SK-N-SH treated with all-trans-retinoic acid at 6 μM for 48 hours (cell line): ENCODE data around the gene TMEM82.

ENCODE experiments used
- ARNTL ChIP-seq: fragments of 450-650 bp; formaldehyde crosslinking; IDR thresholded peaks from 2 replicates; pipeline ENCODE4 v1.5.0; 2020; ENCODE audit warnings: low read depth, mild to moderate bottlenecking, moderate library complexity, borderline replicate concordance
- BACH2 ChIP-seq: fragments of 250-450 bp; sonication (Bioruptor Pico); IDR thresholded peaks from 2 replicates; pipeline ENCODE4 v1.9.0; 2021; ENCODE audit warnings: mild to moderate bottlenecking, borderline replicate concordance
- OSR1 ChIP-seq: fragments of 250-450 bp; sonication (Bioruptor Pico); IDR thresholded peaks from 2 replicates; pipeline ENCODE4 v1.8.0; 2022; ENCODE audit warnings: moderate library complexity, mild to moderate bottlenecking, inconsistent platforms
- RARB ChIP-seq: fragments of 250-450 bp; sonication (Bioruptor Pico); IDR thresholded peaks from 2 replicates; pipeline ENCODE4 v1.8.0; 2021; ENCODE audit warnings: mild to moderate bottlenecking, moderate library complexity
- TOX ChIP-seq: fragments of 250-450 bp; sonication (Bioruptor Pico); IDR thresholded peaks from 2 replicates; pipeline ENCODE4 v1.8.0; 2021; ENCODE audit warnings: mild to moderate bottlenecking, moderate library complexity, borderline replicate concordance
- ZC3H10 ChIP-seq: fragments of 250-450 bp; sonication (Bioruptor Pico); IDR thresholded peaks from 2 replicates; pipeline ENCODE4 v1.5.1; 2021; ENCODE audit warnings: mild to moderate bottlenecking, moderate library complexity
- ZFP3 ChIP-seq: fragments of 250-450 bp; sonication (Bioruptor Pico); IDR thresholded peaks from 2 replicates; pipeline ENCODE4 v1.5.0; 2020; ENCODE audit warnings: mild to moderate bottlenecking, moderate library complexity
- ZNF8 ChIP-seq: fragments of 450-650 bp; formaldehyde crosslinking; IDR thresholded peaks from 2 replicates; pipeline ENCODE4 v1.5.0; 2020; ENCODE audit warnings: mild to moderate bottlenecking, moderate library complexity
- TF ChIP-seq, protein P1 (sequence below): fragments of 250-450 bp; sonication (Bioruptor Pico); IDR thresholded peaks from 2 replicates; pipeline ENCODE4 v1.5.1; 2020; ENCODE audit warnings: low read depth, mild to moderate bottlenecking, moderate library complexity
- TF ChIP-seq, protein P2 (sequence below): fragments of 250-450 bp; sonication (Bioruptor Pico); IDR thresholded peaks from 2 replicates; pipeline ENCODE4 v1.5.1; 2021; ENCODE audit warnings: mild to moderate bottlenecking, moderate library complexity
- TF ChIP-seq, protein P3 (sequence below): fragments of 250-450 bp; sonication (Bioruptor Pico); IDR thresholded peaks from 2 replicates; pipeline ENCODE4 v1.8.0; 2020; ENCODE audit warnings: mild to moderate bottlenecking, moderate library complexity, borderline replicate concordance

DNA sequence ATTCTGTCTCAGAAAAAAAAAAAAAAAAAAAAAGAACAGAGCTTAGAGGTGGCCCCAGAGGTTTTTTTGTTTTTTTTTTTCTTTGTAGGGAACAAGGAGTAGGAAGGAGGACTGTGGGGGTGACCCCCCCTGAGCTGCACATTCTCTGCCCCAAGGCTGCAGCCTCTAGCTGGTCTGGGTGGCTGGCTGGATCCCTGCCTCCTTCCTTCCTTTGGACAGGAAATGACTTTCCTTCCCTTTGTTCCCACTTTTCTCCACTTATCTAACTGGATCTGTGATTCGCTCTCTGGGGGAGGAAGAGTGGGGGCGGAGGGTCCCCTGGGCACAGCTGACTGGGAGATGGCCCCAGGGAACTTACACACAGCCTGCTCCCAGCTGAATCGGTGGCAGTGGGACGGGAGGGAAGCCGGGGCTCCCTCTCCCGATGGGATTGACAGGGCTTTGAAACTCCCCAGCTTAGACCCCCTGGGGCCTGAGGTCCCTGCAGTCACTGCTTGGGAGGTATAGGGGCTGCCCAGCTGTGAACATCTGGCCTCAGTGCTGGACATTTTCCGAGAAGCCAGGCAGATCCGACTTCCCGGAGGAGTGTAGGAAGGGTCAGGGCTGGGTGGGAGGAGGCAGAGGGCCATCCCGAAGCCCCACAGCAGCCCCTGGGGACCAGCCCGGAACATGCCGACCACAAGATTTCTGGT lies 18.4 kb downstream of the TMEM82 start:
- TF ChIP-seq ZFP3 (CRISPR knock-in tag) = no peak
- TF ChIP-seq, protein P1, sequence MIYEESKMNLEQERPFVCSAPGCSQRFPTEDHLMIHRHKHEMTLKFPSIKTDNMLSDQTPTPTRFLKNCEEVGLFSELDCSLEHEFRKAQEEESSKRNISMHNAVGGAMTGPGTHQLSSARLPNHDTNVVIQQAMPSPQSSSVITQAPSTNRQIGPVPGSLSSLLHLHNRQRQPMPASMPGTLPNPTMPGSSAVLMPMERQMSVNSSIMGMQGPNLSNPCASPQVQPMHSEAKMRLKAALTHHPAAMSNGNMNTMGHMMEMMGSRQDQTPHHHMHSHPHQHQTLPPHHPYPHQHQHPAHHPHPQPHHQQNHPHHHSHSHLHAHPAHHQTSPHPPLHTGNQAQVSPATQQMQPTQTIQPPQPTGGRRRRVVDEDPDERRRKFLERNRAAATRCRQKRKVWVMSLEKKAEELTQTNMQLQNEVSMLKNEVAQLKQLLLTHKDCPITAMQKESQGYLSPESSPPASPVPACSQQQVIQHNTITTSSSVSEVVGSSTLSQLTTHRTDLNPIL (CRISPR knock-in tag) = no peak
- TF ChIP-seq ZC3H10 (CRISPR knock-in tag) = no peak
- TF ChIP-seq, protein P2, sequence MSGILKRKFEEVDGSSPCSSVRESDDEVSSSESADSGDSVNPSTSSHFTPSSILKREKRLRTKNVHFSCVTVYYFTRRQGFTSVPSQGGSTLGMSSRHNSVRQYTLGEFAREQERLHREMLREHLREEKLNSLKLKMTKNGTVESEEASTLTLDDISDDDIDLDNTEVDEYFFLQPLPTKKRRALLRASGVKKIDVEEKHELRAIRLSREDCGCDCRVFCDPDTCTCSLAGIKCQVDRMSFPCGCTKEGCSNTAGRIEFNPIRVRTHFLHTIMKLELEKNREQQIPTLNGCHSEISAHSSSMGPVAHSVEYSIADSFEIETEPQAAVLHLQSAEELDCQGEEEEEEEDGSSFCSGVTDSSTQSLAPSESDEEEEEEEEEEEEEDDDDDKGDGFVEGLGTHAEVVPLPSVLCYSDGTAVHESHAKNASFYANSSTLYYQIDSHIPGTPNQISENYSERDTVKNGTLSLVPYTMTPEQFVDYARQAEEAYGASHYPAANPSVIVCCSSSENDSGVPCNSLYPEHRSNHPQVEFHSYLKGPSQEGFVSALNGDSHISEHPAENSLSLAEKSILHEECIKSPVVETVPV = no peak
- TF ChIP-seq, protein P3, sequence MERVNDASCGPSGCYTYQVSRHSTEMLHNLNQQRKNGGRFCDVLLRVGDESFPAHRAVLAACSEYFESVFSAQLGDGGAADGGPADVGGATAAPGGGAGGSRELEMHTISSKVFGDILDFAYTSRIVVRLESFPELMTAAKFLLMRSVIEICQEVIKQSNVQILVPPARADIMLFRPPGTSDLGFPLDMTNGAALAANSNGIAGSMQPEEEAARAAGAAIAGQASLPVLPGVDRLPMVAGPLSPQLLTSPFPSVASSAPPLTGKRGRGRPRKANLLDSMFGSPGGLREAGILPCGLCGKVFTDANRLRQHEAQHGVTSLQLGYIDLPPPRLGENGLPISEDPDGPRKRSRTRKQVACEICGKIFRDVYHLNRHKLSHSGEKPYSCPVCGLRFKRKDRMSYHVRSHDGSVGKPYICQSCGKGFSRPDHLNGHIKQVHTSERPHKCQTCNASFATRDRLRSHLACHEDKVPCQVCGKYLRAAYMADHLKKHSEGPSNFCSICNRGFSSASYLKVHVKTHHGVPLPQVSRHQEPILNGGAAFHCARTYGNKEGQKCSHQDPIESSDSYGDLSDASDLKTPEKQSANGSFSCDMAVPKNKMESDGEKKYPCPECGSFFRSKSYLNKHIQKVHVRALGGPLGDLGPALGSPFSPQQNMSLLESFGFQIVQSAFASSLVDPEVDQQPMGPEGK (CRISPR knock-in tag) = no peak; the same call in 1 of the 2 replicates
- no peak for TF ChIP-seq BACH2
- no peak for TF ChIP-seq RARB (CRISPR knock-in tag)
- no peak for TF ChIP-seq ARNTL (CRISPR knock-in tag)
- TF ChIP-seq OSR1 (CRISPR knock-in tag) = no peak
- no peak for TF ChIP-seq ZNF8 (CRISPR knock-in tag)
- no peak for TF ChIP-seq TOX (CRISPR knock-in tag)
